Loucy (cell line): ENCODE measurements around the gene NOTCH3.

ENCODE experiments used
- H2AFZ ChIP-seq: fragments of 200-600 bp; sonication (generic); 2 replicates; pipeline ENCODE4 v1.6.0; 2016; ENCODE audit warnings: antibody characterized with exemption, mild to moderate bottlenecking, low read length, moderate library complexity
- H3F3A ChIP-seq: fragments of 200-600 bp; 2 replicates; pipeline ENCODE4 v1.6.0; 2016; ENCODE audit warnings: antibody characterized with exemption, low read depth, mild to moderate bottlenecking
- H3K27me3 ChIP-seq: fragments of 200-600 bp; sonication (generic); 2 replicates; pipeline ENCODE4 v1.6.1; 2014; ENCODE audit warnings: low read length, mild to moderate bottlenecking; ENCODE audit not compliant: insufficient read depth, poor library complexity, severe bottlenecking
- H3K36me3 ChIP-seq: fragments of 200-600 bp; sonication (generic); 2 replicates; pipeline ENCODE4 v1.6.1; 2016; ENCODE audit warnings: low read length; ENCODE audit not compliant: insufficient read depth
- H3K4me1 ChIP-seq: fragments of 200-600 bp; sonication (generic); 2 replicates; pipeline ENCODE4 v1.5.1; 2014; ENCODE audit warnings: low read length, mild to moderate bottlenecking; ENCODE audit not compliant: insufficient read depth, poor library complexity, severe bottlenecking
- H3K4me2 ChIP-seq: fragments of 200-600 bp; sonication (generic); 2 replicates; pipeline ENCODE4 v1.6.0; 2014; ENCODE audit warnings: antibody characterized with exemption, low read length, low read depth, mild to moderate bottlenecking; ENCODE audit not compliant: poor library complexity, severe bottlenecking
- H3K4me3 ChIP-seq: fragments of 200-600 bp; sonication (generic); 2 replicates; pipeline ENCODE4 v1.5.1; 2014; ENCODE audit warnings: low read length, mild to moderate bottlenecking, mixed read lengths; ENCODE audit not compliant: poor library complexity, severe bottlenecking
- H3K79me2 ChIP-seq: fragments of 200-600 bp; sonication (generic); 2 replicates; pipeline ENCODE4 v1.6.1; 2014; ENCODE audit warnings: low read length; ENCODE audit not compliant: insufficient read depth
- H3K9ac ChIP-seq: fragments of 200-600 bp; sonication (generic); 2 replicates; pipeline ENCODE4 v1.6.0; 2014; ENCODE audit warnings: mild to moderate bottlenecking, low read depth, low read length, moderate library complexity; ENCODE audit not compliant: poor library complexity, severe bottlenecking
- H3K9me2 ChIP-seq: fragments of 200-600 bp; sonication (generic); replicated peaks from 2 replicates; pipeline ENCODE4 v1.6.1; 2016; ENCODE audit warnings: low read depth, low read length, mixed read lengths
- H3K9me3 ChIP-seq: fragments of 200-600 bp; sonication (generic); 2 replicates; pipeline ENCODE4 v1.6.1; 2014; ENCODE audit warnings: mild to moderate bottlenecking, antibody characterized with exemption, low read length, low read depth; ENCODE audit not compliant: insufficient read depth
- H4K20me1 ChIP-seq: fragments of 200-600 bp; sonication (generic); 2 replicates; pipeline ENCODE4 v1.6.0; 2014; ENCODE audit warnings: antibody characterized with exemption, low read length, mild to moderate bottlenecking; ENCODE audit not compliant: insufficient read depth, poor library complexity, severe bottlenecking
- CTCF ChIP-seq: fragments of 200-600 bp; sonication (generic); conservative IDR thresholded peaks from 2 replicates; pipeline ENCODE4 v1.5.1; 2014; ENCODE audit warnings: mild to moderate bottlenecking, antibody characterized with exemption, low read length
- EZH2phosphoT487 ChIP-seq: fragments of 200-600 bp; IDR thresholded peaks from 2 replicates; pipeline ENCODE4 v1.6.1; 2018; ENCODE audit warnings: antibody characterized with exemption, mild to moderate bottlenecking, moderate library complexity, borderline replicate concordance

The NOTCH3 gene

GRCh38 chr19:15120135-15121026, 80.4 kb downstream of the NOTCH3 start:
- Histone ChIP-seq H3K9me2 (no peaks in the 10 kb centered on the region), H3F3A (no peaks in the 10 kb centered on the region), H3K9me3 (no peaks in the 10 kb centered on the region), H3K4me1 (peaks cover 10% of the 10 kb centered on the region), H4K20me1 (peaks cover 5% of the 10 kb centered on the region), H3K4me3 (no peak overlapping the region), H3K79me2 (peaks cover 27% of the 10 kb centered on the region), H3K9ac (no peak overlapping the region), H3K27me3 (no peaks in the 10 kb centered on the region), H3K36me3 (peaks cover 50% of the 10 kb centered on the region; the same call in 1 of the 2 replicates), H3K4me2 (no peak overlapping the region), H2AFZ (no peak overlapping the region)
- TF ChIP-seq EZH2phosphoT487 (no peak), CTCF (peak; percentile 44)

GRCh38 chr19:15118789-15119494, 81.9 kb downstream of the NOTCH3 start:
- no peak for TF ChIP-seq CTCF
- H3K4me1 ChIP-seq = peaks cover 8% of the 10 kb centered on the region
- no peak overlapping the region for H3K4me3 ChIP-seq
- H3K9me2 ChIP-seq = no peaks in the 10 kb centered on the region
- H3K9ac ChIP-seq = no peak overlapping the region
- no peaks in the 10 kb centered on the region for H3K27me3 ChIP-seq
- H3K9me3 ChIP-seq = no peaks in the 10 kb centered on the region
- no peak overlapping the region for H3K4me2 ChIP-seq
- H4K20me1 ChIP-seq = peaks cover 2% of the 10 kb centered on the region
- H2AFZ ChIP-seq = no peak overlapping the region
- no peaks in the 10 kb centered on the region for H3F3A ChIP-seq
- peaks cover 58% of the 10 kb centered on the region; the same call in 1 of the 2 replicates for H3K36me3 ChIP-seq
- H3K79me2 ChIP-seq = peaks cover 16% of the 10 kb centered on the region

GRCh38 chr19:15118248-15118647, 82.5 kb downstream of the NOTCH3 start:
- no peak overlapping the region for H3K9ac ChIP-seq
- H3K36me3 ChIP-seq = peaks cover 58% of the 10 kb centered on the region; the same call in 1 of the 2 replicates
- H3K79me2 ChIP-seq = peaks cover 9% of the 10 kb centered on the region; the same call in 1 of the 2 replicates
- no peak overlapping the region for H3K4me3 ChIP-seq
- TF ChIP-seq CTCF (no peak), EZH2phosphoT487 (no peak)
- no peaks in the 10 kb centered on the region for H3K9me3 ChIP-seq
- H3K4me1 ChIP-seq = peaks cover under 1% of the 10 kb centered on the region
- H3K27me3 ChIP-seq = no peaks in the 10 kb centered on the region
- H3K4me2 ChIP-seq = no peak overlapping the region
- no peaks in the 10 kb centered on the region for H3K9me2 ChIP-seq
- no peaks in the 10 kb centered on the region for H3F3A ChIP-seq
- H2AFZ ChIP-seq = no peak overlapping the region
- H4K20me1 ChIP-seq = no peaks in the 10 kb centered on the region
